Suprapubic skin (tissue), 3 donors: Measurements from ENCODE around the gene IL32.

Experiments used
- CTCF ChIP-seq, 2 donors: fragments of 200-600 bp in 1 of 2; fragments of 450-650 bp in 1 of 2; sonication (generic) in 1 of 2; IDR thresholded peaks; one replicate each; pipeline ENCODE4 v1.5.1; 2016 to 2019; ENCODE audit warnings: antibody characterized with exemption in 2 of 2, mild to moderate bottlenecking in 1 of 2, moderate library complexity in 1 of 2
- EP300 ChIP-seq: sonication (generic); formaldehyde crosslinking; IDR thresholded peaks from one replicate; pipeline ENCODE4 v1.6.1; 2017; ENCODE audit warnings: antibody characterized with exemption
- POLR2A ChIP-seq, 2 donors: fragments of 450-650 bp; IDR thresholded peaks; one replicate each; pipeline ENCODE4 v1.6.1; 2017; ENCODE audit warnings: antibody characterized with exemption in 2 of 2, mild to moderate bottlenecking in 2 of 2, moderate library complexity in 2 of 2

- TF ChIP-seq EP300: no peak
- TF ChIP-seq CTCF (IDR thresholded peaks at IDR 0.05): no peak
- no peak for TF ChIP-seq POLR2A (IDR thresholded peaks at IDR 0.05)
Observed at GRCh38 chr16:3075523-3075915, 10.1 kb downstream of the IL32 start.
